Calu3 (cell line): ENCODE measurements around the gene PRSS37. TPM values are rescaled to one million over a fixed set of nuclear protein-coding genes. Genes with fewer than 3 reads are reported as not detected.

Experiments used
- BruUV-seq: library from RNA; stranded (reverse); fragments of 400-500 nt; replicated peaks from 2 replicates; lab custom pipeline; 2021; lab: Mats Ljungman, UMichigan
- CTCF ChIA-PET: fragments of 300-600 bp; sonication (Branson Sonifier 250); formaldehyde crosslinking; loops from one replicate; lab custom pipeline; 2022; ENCODE audit warnings: antibody characterized with exemption; lab: Charles Lee
- DNase-seq: peaks from one replicate; pipeline ENCODE4 v3.0.0; 2022
- H3K27ac Mint-ChIP-seq: one replicate; pipeline ENCODE4 v1.8.0; 2022; ENCODE audit warnings: mixed read lengths; ENCODE audit not compliant: unreplicated experiment
- H3K27me3 Mint-ChIP-seq: one replicate; pipeline ENCODE4 v1.8.0; 2022; ENCODE audit warnings: mixed read lengths; ENCODE audit not compliant: unreplicated experiment
- H3K36me3 Mint-ChIP-seq: one replicate; pipeline ENCODE4 v1.8.0; 2022; ENCODE audit warnings: mild to moderate bottlenecking, moderate library complexity, mixed read lengths; ENCODE audit not compliant: insufficient read depth, unreplicated experiment
- H3K4me1 Mint-ChIP-seq: one replicate; pipeline ENCODE4 v1.8.0; 2022; ENCODE audit warnings: mild to moderate bottlenecking, low read depth, mixed read lengths; ENCODE audit not compliant: unreplicated experiment
- H3K4me3 Mint-ChIP-seq: one replicate; pipeline ENCODE4 v1.8.0; 2022; ENCODE audit warnings: mild to moderate bottlenecking, low read depth, moderate library complexity, mixed read lengths; ENCODE audit not compliant: unreplicated experiment
- H3K9me3 Mint-ChIP-seq: one replicate; pipeline ENCODE4 v1.8.0; 2022; ENCODE audit warnings: low read depth, mixed read lengths; ENCODE audit not compliant: unreplicated experiment
- intact Hi-C: fragments of 100-400 bp; cut with micrococcal nuclease; formaldehyde crosslinking; loops from one replicate; pipeline ENCODE4 v1.10.0; 2022; ENCODE audit not compliant: unreplicated experiment
- total RNA-seq: library from RNA; stranded (reverse); gene quantifications from 2 replicates; pipeline ENCODE4 v1.2.3, GENCODE V29; 2022
- TF ChIP-seq, protein P1 (sequence below): fragments of 200-600 bp; IDR thresholded peaks from one replicate; pipeline ENCODE4 v1.8.0; 2022; ENCODE audit warnings: antibody characterized with exemption; ENCODE audit not compliant: unreplicated experiment

PRSS37 gene
- total RNA-seq, 1 experiment from 2014 or later = not detected

DNA sequence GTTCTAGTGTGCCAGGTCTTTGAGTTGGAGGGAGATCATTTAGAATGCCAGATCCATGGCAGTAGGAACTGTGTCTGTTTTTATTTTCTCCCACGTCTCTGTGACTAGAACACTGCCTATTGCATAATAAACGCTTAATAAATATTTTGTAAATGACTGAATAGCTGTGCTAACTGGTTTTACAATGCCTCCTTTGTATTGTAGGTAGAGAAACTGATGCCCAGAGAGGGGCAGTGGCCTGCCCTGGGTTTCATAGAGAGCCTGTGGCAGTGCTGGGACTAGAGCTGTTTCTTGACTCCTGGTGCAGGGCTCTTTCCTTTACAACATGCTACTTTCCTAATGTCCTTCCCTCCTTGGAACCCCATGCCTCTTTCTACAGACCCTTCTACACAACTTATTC, 48.8 kb downstream of the PRSS37 start:
- no peak overlapping the region for H3K4me3 Mint-ChIP-seq
- TF ChIP-seq, protein P1, sequence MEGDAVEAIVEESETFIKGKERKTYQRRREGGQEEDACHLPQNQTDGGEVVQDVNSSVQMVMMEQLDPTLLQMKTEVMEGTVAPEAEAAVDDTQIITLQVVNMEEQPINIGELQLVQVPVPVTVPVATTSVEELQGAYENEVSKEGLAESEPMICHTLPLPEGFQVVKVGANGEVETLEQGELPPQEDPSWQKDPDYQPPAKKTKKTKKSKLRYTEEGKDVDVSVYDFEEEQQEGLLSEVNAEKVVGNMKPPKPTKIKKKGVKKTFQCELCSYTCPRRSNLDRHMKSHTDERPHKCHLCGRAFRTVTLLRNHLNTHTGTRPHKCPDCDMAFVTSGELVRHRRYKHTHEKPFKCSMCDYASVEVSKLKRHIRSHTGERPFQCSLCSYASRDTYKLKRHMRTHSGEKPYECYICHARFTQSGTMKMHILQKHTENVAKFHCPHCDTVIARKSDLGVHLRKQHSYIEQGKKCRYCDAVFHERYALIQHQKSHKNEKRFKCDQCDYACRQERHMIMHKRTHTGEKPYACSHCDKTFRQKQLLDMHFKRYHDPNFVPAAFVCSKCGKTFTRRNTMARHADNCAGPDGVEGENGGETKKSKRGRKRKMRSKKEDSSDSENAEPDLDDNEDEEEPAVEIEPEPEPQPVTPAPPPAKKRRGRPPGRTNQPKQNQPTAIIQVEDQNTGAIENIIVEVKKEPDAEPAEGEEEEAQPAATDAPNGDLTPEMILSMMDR = no peak
- CTCF ChIA-PET = no interaction called here
- H3K4me1 Mint-ChIP-seq = peaks cover 13% of the 10 kb centered on the region
- DNase-seq = peak; percentile 4
- intact Hi-C loops = no loop called here
- no TSS peak for BruUV-seq
- peak overlapping the region; percentile 0 for H3K27ac Mint-ChIP-seq
- no peaks in the 10 kb centered on the region for H3K9me3 Mint-ChIP-seq
- H3K27me3 Mint-ChIP-seq = no peaks in the 10 kb centered on the region
- no peaks in the 10 kb centered on the region for H3K36me3 Mint-ChIP-seq

DNA sequence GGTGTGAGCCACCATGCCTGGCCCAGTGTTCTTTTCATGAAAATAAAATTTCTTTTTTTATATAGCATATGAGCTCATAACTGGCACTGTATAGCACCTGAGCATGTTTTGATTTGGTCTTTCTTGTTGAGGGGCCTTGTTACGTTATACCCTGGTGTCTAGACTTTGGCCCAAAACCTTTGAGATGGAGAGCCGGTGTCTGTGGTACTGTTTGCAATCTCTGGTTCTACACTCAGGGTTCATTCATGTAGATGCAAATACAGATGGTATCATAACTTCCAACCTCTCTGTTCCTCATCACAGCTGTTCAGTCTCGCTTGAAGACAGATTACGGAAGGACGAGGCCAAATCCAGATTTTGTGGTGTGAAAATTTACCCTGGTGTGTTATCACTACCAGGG, 51.4 kb downstream of the PRSS37 start, which contains the start of gene TAS2R5:
Gene TAS2R5 (plus strand): TSS at position 301 of the 400 bp plus-strand sequence. CDS start 145 bp downstream, outside the sequence.
- H3K27me3 Mint-ChIP-seq = no peaks in the 10 kb centered on the region
- no peaks in the 10 kb centered on the region for H3K9me3 Mint-ChIP-seq
- no peak within 1 kb of the TSS for H3K4me3 Mint-ChIP-seq
- TF ChIP-seq, protein P1 = no peak
- H3K36me3 Mint-ChIP-seq = peaks cover 5% of the 10 kb centered on the region
- H3K27ac Mint-ChIP-seq = no peak within 1 kb of the TSS
- CTCF ChIA-PET = no interaction called here
- intact Hi-C loops = loop anchor here (5.0 kb wide), 1 partner anchor 138 kb away; no protein-coding TSS in a partner anchor
- H3K4me1 Mint-ChIP-seq = peaks cover 13% of the 10 kb centered on the region
- no TSS peak for BruUV-seq
- DNase-seq = no peak

DNA sequence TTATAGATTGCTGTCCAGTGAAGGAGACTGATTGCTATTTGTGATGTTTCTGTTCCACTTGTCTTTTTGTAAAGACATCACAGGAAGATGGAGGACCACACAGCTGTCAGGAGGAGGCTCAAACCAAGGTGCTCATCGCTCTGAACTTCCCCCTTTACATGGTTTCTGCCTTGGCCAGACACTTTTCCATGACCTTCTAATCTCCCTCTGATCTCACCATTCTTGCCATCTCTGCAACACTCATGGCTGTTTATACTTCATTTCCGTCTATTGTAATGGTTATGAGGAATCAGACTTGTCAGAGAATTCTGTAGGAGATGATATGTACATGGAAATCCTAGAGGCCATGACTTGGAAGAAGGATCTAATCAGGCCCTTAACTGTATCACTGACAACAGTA, 53.0 kb downstream of the PRSS37 start:
- no peaks in the 10 kb centered on the region for H3K27me3 Mint-ChIP-seq
- intact Hi-C loops = loop anchor here (5.0 kb wide), 1 partner anchor 136 kb away; no protein-coding TSS in a partner anchor
- BruUV-seq = no TSS peak
- CTCF ChIA-PET = interaction anchor here (0.6 kb wide), 1 partner anchor 140 kb away, joined by 3 read pairs; no protein-coding TSS in a partner anchor
- DNase-seq = no peak
- H3K9me3 Mint-ChIP-seq = no peaks in the 10 kb centered on the region
- H3K4me3 Mint-ChIP-seq = no peak overlapping the region
- TF ChIP-seq, protein P1 = no peak
- H3K36me3 Mint-ChIP-seq = peaks cover 5% of the 10 kb centered on the region
- H3K4me1 Mint-ChIP-seq = peaks cover 13% of the 10 kb centered on the region
- H3K27ac Mint-ChIP-seq = no peak overlapping the region

Other genes starting within 250 kb of the PRSS37 start
- gene DENND11, start 139.3 kb downstream of the PRSS37 start, total RNA-seq = 24.5 and 26.5 TPM in 2 replicates
- gene WEE2, start 133.1 kb downstream of the PRSS37 start, total RNA-seq = not detected in 2 replicates
- gene SSBP1, start 103.1 kb downstream of the PRSS37 start, total RNA-seq = 162 and 164 TPM in 2 replicates
- gene TAS2R3, start 77.4 kb downstream of the PRSS37 start, total RNA-seq = 2.8 and 3.8 TPM in 2 replicates
- gene TAS2R4, start 64.8 kb downstream of the PRSS37 start, total RNA-seq = 2.4 and 3.0 TPM in 2 replicates
- 3.0 and 3.6 TPM in 2 replicates for gene TAS2R5, start 51.3 kb downstream of the PRSS37 start, total RNA-seq
- gene OR9A4, start 74.9 kb upstream of the PRSS37 start, total RNA-seq = not detected in 2 replicates
- gene CLEC5A, start 105.5 kb upstream of the PRSS37 start, total RNA-seq = not detected in 2 replicates
- 0.34 TPM in 1 of 2 replicates, not detected in the other for gene TAS2R38, start 132.3 kb upstream of the PRSS37 start, total RNA-seq
- 0.09 and 0.44 TPM in 2 replicates for gene MGAM, start 154.4 kb upstream of the PRSS37 start, total RNA-seq